ENCODE measurements around the gene MAP7.
"Not testable (repeated sequence)": the region's sequence is repeated elsewhere in the genome, so short reads cannot be mapped to it uniquely, and the experiment has no call there.

The MAP7 gene

DNA sequence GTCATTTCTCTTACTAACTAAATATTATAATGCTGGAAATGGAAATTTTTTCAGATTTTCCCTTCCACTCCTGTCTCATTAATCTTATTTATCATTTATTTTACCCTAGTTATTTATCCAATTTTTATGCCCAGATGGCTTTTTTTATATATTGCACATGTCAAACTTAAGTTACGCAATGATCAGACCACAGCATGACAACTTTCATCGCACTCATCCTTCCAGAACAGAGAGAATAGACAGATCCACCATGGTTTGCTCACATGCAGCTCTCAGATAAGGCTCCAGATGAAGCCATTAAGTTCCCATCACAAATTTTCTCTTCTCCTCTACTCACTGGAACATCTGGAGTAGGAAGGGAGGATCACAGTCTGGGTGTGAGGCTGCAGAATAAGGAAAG lies 48.7 kb downstream of the MAP7 start:
- DNase-seq: no peak

DNA sequence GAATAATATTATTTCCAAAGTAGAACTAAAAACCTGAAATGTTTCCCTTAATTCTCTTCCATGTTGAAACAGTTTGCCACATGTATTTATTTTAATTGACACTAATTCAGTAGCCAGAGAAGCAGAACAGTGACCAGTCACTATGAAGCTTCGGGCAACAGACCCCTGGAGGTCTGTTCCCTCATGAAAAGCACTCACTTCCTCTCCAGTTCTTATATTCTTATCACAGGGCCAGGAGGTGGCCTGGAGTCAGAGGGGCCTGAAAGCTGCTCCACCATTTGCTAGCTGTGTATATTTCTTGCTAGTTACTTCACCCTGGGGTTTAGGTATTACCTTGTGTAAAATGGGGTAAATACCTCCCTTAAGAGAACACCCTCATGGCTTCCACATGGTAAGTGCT lies 49.1 kb downstream of the MAP7 start:
- no peak for DNase-seq

DNA sequence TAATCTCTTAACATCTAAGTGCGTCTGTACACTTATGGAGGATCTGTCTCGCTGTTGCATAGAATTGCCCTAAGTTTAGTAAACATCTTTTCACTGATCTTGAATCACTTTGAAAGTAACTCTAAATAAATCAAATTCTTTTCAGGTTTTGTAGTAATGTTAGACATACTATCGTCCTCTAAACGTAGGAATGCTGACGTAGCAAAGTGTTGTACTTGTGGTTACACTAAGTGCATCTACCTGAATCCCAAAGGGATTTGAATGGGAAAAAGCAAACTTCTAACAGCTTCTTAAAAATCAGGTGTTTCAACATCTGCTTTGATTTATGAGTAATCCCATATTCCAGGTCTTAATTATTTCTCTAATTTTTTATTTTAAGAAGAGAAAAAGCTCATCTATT lies 49.8 kb downstream of the MAP7 start:
- DNase-seq: no peak

DNA sequence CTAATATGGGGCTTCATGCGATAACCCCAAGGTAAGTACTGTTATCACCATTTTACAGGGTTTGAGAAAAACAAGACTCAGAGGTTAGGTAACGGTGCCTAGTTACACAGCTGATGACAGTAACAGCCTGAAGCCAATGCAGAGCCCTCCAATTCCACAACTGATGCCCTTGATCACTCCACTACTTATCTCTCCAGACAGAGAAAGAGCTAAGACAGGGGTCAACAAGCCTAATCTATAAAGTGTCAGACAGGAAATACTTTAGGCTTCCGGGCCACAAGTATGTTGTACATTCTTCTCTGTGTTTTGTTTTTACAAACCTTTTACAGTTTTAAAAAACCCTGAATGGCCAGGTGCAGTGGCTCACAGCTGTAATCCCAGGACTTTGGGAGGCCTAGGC lies 50.9 kb downstream of the MAP7 start:
- no peak for DNase-seq

DNA sequence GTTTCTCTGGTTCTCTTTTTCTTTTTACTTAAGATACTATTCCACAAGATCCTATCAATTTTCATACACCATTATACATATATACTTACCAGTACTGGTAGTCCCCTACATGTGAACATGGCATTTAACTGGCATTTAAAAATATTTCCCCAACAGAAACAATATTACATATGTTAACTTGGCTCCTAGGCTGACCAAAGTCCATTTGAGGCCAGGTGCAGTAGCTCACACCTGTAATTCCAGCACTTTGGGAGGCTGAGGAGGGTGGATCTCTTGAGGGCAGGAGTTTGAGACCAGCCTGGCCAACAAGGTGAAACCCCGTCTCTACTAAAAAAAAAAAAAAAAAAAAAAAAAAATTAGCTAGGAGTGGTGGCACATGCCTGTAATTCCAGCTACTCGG lies 53.8 kb downstream of the MAP7 start:
- DNase-seq: not testable (repeated sequence)

DNA sequence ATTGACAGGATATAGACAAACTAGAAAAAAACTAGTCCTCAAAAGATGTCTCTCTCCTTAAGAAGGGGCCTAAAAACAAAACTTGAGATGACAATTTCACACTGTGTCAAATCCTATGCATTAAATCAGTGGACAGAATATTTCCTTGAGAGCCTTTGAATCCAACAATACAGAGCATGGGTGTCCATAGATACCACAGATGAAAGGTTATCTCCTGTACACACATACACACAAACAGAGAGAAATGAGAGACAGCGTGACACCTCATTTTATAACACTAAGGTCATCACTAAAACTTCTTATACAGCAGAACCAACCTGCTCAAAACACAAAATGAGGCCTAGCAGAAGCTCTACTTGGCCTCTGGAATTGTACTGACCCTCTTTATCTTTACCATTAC lies 55.5 kb downstream of the MAP7 start:
- no peak for DNase-seq

DNA sequence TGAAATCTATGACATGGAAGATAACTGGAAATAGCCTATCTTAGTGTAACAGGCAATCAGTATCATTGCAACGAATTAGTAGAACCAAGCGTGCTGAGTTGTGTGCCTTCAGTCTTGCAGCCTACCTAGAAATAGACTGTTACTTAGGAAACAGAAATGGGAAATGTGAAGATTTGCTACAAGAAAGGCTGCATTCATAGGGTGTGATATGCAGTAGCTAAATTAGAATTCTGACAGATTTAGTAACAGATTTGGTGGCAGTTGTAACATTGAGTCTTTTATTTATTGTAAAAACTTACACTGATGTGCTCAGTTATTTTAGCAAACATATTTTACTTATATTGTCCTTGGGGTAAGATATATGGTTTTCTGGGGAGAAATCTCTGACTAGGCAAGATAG lies 56.2 kb downstream of the MAP7 start:
- no peak for DNase-seq

DNA sequence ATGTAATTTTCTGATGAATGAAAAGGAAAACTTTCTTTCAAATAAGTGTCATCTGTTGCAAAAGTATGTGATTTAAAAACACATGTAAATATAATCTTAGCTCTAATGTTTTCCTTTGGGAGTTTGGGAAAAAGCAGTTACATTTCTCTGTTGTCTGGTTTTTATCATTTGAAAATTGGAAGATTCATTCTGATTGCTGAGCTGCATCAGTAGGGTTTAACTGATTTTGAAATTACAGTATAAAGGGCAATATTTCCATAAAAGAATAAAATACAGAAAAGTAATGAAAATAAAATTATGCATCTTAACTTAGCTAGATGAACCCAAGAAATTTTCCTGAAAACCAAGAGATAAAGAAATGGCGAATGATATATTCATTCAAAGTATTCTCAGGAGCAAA lies 57.8 kb downstream of the MAP7 start:
- no peak for DNase-seq

DNA sequence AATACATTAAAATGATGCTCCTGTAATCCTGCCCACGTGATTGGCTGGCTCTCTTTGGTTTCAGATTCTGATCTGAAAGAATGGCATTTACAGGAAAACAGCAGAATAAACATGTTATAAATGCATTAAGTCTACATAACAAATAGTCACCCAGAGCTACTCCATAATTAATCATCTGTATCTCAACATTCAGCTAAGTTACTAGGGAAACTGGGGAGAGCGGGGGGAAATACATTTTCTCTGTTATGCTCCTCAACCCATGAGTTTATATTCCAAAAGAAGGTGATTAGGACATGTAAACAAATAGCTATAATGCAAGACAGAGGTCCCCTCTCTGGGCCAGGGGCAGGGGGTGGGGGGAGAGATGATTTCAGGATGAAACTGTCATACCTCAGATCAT lies 58.5 kb downstream of the MAP7 start:
- DNase-seq: no peak

DNA sequence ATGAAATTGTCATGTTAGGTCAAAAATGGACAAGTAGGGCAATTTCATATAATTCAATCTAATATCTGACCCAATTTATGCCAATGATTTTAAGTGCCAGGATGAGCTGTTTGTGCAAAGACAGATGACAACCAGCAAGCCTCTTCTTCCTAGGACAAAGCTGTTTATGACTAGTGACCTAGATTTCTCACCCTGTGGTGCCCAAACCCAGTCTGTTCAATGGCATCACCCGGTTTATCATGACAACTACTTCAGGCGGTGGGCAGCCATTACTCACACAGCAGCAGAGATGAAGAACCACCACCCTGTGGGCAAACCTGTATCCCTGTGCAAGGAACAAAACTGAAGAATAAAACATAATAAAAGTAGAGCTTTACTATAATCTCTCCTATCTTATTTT lies 59.0 kb downstream of the MAP7 start:
- DNase-seq: no peak

DNA sequence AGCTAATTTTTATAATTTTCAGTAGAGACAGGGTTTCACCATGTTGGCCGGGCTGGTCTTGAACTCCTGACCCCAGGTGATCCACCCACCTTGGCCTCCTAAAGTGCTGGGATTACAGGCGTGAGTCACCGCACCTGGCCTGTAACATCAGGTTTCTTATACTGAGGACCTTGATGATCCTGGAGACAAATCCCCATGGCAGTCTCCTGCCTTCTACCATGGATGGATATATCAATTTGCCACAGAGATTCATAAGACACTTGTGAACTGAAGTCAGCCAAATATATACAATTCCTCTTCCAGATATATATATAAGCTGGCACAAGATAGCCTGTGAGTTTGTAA lies 60.6 kb downstream of the MAP7 start:
- DNase-seq: not testable (repeated sequence)

DNA sequence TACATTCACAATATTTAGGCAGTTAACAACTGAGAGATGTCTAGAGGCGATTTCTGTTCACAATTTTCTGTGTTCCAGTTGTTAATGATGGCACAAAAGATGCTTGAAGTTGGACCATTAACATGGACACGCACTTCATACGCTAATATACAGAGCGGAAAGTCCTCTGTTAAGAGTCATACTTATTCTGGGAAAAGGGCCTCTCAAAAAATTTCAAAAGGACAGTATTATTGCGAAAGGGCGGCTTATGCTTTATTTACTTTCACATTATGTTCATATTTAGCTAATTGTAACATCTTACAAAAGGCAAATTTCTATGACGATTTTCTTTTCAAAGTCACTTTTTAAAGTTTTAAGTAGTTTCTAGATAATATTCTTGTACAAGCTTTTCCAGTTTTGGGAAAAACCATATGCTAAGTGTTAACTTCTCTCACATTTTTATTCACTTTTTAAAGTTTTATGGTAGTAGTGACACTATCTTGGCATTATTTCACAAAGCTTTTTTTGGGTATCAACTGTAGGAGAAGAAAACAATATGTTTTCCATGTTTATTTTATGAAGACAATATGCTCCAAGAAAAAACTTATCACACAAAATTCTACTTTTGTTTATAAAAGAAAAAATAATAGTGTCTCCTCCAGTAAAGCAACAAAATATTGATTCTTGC lies 62.3 kb downstream of the MAP7 start:
- DNase-seq: no peak

DNA sequence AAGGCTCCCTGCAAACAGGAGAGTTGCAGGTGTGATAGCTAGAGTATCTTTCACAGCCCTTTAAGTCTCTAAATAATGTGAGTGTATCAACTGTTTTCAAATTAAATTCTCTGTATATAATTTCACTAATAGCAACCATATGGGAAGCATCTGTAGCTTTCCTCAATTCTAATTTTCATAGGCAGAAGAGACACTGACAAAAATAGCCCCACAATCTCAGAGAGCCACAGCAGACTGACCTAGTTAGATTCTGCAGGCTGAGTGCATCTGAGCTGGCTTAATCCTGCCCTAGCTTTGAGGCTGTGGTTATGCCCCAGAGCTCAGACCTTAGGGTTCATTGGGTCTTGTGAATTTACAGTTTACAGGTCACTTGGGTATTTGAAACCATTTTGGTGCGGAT lies 63.9 kb downstream of the MAP7 start:
- no peak for DNase-seq

DNA sequence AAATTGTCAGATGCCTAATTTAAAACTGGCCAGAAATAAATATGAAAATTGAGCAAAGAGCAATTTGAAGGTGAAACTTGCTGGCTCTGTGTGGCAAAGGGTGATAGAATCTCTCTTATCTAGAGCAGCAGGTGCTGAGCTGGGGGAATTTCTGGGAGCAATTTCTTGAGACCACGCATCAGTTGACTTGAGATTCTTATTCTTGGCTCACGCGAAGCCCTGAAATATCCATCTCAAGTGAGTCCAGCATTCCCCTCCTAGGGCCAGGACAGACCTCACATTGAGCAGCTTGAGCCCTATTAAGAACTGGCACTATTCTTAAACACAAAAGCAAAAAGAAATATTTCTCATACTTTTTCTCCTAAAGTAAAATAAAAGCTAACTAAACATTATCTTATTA lies 66.3 kb downstream of the MAP7 start:
- DNase-seq: no peak

DNA sequence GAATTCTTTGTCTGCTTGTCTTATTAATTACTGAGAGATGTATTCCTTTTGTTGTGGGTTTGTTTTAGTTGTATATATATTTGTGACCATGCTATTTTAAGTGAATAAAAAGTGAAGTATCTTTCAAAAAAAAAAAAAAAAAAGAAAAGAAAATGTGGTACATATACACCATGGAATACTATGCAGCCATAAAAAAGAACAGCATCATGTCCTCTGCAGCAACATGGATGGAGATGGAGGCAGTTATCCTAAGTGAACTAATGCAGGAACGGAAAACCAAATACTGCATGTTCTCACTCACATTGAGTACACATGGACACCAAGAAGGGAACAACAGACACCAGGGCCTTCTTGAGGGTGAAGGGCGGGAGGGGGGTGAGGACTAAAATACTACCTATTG lies 67.2 kb downstream of the MAP7 start:
- not testable (repeated sequence) for DNase-seq

DNA sequence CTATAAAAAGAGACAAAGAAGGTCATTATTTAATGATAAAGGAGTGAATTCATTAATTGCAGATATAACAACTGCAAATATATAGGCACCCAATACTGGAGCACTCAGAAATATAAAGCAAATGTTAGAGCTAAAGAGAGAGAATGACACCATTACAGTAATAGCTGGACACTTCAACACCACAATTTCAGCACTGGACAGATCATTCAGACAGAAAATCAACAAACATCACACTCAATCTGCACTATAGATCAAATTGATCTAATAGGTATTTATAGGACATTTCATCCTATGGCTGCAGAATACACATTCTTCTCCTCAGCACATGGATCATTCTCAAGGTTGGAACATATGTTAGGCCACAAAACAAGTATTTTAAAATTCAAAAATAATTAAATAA lies 72.7 kb downstream of the MAP7 start:
- DNase-seq: no peak

DNA sequence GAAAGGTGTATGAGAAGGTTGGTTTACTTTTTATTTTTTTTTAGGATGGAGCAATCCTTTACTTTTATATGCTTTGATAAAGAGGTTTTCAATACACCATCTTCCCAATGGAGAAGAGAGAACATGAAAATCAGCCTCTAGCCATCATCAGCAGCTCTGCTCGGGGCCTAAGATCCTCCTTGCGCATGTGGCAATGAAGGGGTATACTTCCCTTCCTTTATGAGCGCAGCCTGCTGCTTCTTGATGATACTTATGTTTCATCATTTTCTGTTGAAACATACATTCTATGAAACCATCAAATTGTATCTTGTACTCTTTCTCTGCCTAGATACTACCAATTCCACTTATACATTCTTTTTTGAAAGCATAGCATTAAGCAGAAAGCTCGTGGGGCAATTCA lies 74.5 kb downstream of the MAP7 start:
- no peak for DNase-seq

DNA sequence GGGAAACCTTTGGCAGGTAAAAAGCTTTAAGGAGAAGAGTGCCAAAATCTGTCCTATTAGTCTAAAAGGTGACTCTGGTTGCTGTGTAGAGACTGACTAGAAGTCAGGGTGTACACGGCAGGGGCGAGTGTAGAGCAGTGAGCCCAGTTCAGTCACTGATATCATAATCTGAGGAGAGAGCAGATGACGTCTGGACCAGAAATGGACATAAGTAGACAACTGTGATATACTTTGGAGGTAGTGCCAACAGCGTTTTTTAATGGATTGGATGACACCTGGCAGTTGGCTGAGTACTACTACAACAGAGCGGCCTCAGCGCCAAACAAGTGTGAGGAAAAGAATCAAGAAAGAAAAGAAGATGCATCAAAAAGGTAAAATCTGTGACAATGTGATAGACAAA lies 76.0 kb downstream of the MAP7 start:
- no peak for DNase-seq

DNA sequence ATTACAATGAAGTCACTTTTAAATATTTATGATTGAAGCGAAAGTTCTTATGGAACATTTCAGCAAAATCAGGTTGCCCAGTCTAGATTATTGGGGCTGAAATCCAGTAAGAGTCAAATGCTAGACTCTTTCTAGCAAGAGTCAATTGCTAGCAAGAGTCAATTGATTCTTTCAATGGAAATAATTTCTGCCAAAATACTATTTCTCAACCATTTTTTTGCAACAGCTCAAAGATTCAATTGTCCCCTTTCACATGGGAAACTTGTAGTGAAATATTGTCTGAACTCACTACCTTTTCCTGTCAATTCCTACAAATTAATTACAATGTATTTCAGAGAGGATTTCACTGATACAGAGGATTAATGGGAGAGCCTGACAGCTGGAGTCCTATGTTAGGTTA lies 78.3 kb downstream of the MAP7 start:
- no peak for DNase-seq

DNA sequence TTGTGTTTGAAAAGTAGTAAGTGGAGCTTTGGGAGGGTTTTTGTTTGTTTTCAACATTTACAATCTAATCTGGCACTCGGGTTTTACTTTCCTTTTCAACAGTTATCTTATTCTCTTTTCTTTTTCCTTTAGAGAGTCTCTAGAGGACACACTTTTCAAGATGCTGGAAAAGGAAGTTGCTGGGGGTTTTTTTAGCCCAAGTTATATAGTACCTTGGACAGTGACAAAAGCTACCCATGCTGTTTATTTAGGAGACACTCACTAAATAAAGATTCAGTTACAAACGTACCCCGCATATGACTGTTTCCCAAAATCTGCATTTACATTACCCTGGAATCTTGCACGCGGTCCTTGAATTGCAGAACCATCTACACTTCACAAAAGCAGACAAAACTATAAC lies 78.8 kb downstream of the MAP7 start:
- DNase-seq: no peak

DNA sequence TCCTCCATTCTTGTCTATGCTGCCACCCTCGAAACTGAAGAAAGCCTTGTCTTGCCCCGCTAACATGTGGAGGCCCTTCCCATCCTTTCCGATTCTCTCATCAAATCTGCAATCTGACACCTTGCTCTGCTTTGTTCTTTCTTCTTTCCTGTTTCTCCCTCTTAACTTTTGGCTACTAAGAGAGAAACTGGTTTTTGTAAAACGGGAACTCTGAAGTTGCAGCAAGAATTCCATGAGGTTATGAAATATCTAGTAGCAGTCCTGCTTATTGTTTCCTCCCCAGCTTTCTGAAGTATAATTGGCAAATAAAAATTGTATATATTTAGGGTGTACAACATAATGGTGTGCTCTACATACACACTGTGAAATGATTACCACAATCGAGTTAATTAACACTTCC lies 80.2 kb downstream of the MAP7 start:
- no peak for DNase-seq

DNA sequence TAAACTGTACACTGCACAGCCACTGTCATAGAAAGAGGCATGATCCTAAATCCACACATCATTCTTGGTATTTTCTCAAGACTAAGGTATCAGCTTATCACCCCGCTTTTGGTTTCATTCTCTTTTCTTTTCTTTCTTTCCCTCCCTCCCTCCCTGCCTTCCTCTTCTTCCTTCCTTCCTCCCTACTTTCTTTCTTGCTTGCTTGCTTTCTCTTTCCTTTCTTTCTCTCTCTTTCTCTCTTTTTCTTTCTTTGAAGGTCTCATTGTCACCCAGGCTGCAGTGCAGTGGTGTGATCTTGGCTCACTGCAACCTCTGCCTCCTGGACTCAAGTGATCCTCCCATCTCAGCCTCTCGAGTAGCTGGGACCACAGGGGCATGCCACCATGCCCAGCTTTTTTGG lies 81.1 kb downstream of the MAP7 start:
- DNase-seq: no peak

DNA sequence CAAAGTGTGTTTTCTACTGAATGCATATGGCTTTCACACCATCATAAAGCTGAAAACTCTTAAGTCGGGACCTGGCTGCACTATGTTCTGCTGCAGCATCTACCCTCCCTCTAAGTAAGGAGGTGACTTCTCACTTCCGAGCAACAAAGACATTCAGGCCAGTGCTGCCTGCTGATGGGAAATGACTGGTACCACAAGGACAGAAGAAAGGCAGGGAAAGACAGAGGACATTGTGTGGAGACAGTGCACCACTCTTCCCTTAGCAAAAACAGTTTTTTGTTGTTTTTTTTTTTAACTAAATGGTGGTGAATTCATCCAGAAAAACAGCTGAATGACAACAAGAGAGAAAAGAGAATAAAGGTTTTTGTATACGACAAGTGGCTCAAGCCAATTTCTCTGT lies 81.5 kb downstream of the MAP7 start:
- no peak for DNase-seq

DNA sequence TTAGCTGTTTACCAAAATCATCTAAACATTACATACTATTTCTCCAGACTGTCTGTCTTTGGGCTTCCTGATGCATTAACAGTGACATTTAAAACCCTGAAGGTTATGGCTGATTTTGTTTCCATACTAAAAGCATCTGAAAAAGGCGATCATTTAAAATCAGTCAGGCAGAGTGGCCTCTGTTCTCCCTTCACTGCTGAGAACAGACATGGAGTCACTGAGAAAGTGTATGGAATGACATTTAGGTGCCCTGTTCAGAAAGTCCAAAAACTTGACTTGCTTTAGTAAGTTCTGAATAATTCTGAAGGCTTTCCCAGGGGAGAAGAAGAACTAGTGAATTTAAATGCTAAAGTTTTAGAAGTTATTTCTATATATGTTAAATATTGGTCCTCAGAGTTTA lies 83.0 kb downstream of the MAP7 start:
- no peak for DNase-seq

DNA sequence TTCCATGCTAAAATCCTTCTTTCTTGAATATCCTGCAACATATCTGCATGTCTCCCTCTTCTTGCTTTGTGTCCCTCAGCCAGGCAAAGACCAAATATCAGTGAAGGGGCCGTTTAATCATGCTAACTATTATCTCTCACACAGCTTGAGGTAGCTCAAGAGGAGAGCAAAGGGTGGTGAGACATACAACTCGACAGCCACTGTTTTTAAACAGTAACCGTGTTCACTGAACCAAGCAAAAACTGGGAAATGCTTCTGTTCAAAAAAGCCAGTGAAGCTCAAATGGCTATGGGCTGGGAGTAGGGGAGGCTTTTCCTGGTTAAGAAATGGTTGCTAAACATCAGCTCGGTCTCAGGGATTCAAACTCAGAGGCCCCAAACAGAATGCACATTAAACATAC lies 83.4 kb downstream of the MAP7 start:
- DNase-seq: no peak

DNA sequence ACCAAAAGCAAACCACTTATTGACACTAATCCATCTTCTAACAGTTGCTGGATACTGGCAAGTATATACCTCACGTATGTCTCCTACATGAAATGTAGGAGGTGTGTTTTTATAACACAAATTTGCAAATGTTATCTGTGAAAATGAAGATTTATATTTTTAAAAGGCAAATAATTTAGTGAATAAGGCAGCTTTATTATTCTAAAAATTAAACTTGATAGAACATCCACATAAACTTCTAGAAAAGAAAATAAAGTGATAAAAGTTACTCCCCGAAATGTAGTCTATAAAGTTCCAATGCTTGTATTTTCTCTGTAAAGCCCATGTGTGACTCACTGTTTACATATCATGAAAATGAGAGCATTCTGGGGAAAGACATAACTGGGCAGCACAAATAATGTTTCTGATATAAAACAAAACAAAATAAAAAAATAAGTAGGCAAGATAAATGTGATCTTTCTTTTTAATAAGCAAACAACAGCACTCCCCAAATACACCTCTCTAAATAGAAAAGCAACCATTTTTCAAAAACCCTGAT lies 84.4 kb downstream of the MAP7 start:
- no peak for DNase-seq

Data from GDM1 (cell line).